ENCODE measurements around the gene ADAMTS6.

ADAMTS6 gene

GRCh38 chr5:65320250-65320649 is 161.5 kb downstream of the ADAMTS6 start:
- no peak for TF ChIP-seq CTCF (IDR thresholded peaks at IDR 0.05; ENCODE audit: low read depth, low read length, missing control alignments)
- in situ Hi-C loops (cut with HindIII; ENCODE audit: low pct_ligation_motif_present, low sequenced_read_pairs): no loop called here
- Histone ChIP-seq H3K4me3 (ENCODE audit: low read depth, low read length) (no peak overlapping the region), H3K27me3 (replicated peaks) (no peaks in the 10 kb centered on the region), H3K36me3 (replicated peaks) (peaks cover 4% of the 10 kb centered on the region), H3K27ac (no peak overlapping the region)
- DNase-seq: no peak

DNA sequence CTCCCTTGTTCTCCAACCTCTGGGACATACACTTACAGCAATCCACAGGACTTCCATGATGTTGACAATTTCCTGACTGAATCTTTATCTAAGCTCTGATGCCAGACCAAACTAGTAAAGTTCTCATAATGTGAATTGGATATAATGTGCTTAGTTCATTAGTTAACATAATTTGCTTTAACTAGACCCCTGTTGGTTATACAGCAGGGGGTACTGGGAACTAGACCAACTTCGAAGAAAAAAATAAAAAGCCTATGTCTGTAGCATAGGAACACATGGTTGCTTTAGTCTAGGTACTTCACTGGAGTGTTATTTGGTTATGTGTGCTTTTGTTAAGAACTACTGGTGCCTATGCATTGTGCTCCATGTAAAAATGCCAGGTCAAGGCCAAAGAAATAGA is 173.8 kb downstream of the ADAMTS6 start:
- TF ChIP-seq CTCF (IDR thresholded peaks at IDR 0.05; ENCODE audit: low read depth, low read length, missing control alignments): no peak
- H3K36me3 ChIP-seq (replicated peaks): no peaks in the 10 kb centered on the region
- in situ Hi-C loops (cut with HindIII; ENCODE audit: low pct_ligation_motif_present, low sequenced_read_pairs): no loop called here
- no peak overlapping the region for H3K27ac ChIP-seq
- no peak overlapping the region for H3K4me3 ChIP-seq (ENCODE audit: low read depth, low read length)
- no peaks in the 10 kb centered on the region for H3K27me3 ChIP-seq (replicated peaks)
- no peak for DNase-seq

DNA sequence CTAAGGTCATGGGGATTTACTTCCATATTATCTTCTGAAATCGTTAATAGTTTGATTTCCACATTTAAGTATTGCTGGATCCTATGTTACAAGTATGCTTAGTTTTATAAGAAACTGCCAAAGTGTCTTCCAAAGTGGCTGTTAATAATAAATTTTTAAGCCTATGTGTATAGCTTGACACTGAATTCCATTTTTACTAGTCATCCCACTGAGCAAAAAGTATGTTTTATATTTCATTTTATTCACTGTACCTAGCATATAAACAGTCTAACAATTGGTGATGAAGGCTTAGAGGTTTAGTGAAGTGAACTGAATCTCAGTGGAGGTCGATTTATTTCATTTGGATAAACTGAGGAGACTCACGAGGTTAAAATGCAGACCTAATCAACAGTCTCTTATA is 174.6 kb downstream of the ADAMTS6 start:
- TF ChIP-seq CTCF (IDR thresholded peaks at IDR 0.05; ENCODE audit: low read depth, low read length, missing control alignments): no peak
- no peak overlapping the region for H3K27ac ChIP-seq
- H3K4me3 ChIP-seq (ENCODE audit: low read depth, low read length): no peak overlapping the region
- no peaks in the 10 kb centered on the region for H3K36me3 ChIP-seq (replicated peaks)
- no peak for DNase-seq
- H3K27me3 ChIP-seq (replicated peaks): no peaks in the 10 kb centered on the region
- in situ Hi-C loops (cut with HindIII; ENCODE audit: low pct_ligation_motif_present, low sequenced_read_pairs): no loop called here

- Histone ChIP-seq H3K27me3 (replicated peaks) (no peaks in the 10 kb centered on the region), H3K27ac (no peak overlapping the region), H3K4me3 (ENCODE audit: low read depth, low read length) (no peak overlapping the region), H3K36me3 (replicated peaks) (no peaks in the 10 kb centered on the region)
- in situ Hi-C loops (cut with HindIII; ENCODE audit: low pct_ligation_motif_present, low sequenced_read_pairs): no loop called here
- peak; percentile 56 for DNase-seq
- no peak for TF ChIP-seq CTCF (IDR thresholded peaks at IDR 0.05; ENCODE audit: low read depth, low read length, missing control alignments)
Observed at GRCh38 chr5:65305913-65306312, 175.8 kb downstream of the ADAMTS6 start.

- H3K4me3 ChIP-seq (ENCODE audit: low read depth, low read length): no peak overlapping the region
- no peak for TF ChIP-seq CTCF (IDR thresholded peaks at IDR 0.05; ENCODE audit: low read depth, low read length, missing control alignments)
- DNase-seq: peak; percentile 85
- no peaks in the 10 kb centered on the region for H3K27me3 ChIP-seq (replicated peaks)
- peak overlapping the region; percentile 18 for H3K27ac ChIP-seq
- H3K36me3 ChIP-seq (replicated peaks): no peaks in the 10 kb centered on the region
- in situ Hi-C loops (cut with HindIII; ENCODE audit: low pct_ligation_motif_present, low sequenced_read_pairs): no loop called here
Observed at GRCh38 chr5:65299861-65300260, 181.9 kb downstream of the ADAMTS6 start.

GRCh38 chr5:65296067-65296466 is 185.7 kb downstream of the ADAMTS6 start:
- in situ Hi-C loops (cut with HindIII; ENCODE audit: low pct_ligation_motif_present, low sequenced_read_pairs): no loop called here
- no peaks in the 10 kb centered on the region for H3K27me3 ChIP-seq (replicated peaks)
- no peak overlapping the region for H3K27ac ChIP-seq
- no peaks in the 10 kb centered on the region for H3K36me3 ChIP-seq (replicated peaks)
- no peak for TF ChIP-seq CTCF (IDR thresholded peaks at IDR 0.05; ENCODE audit: low read depth, low read length, missing control alignments)
- DNase-seq: no peak
- no peak overlapping the region for H3K4me3 ChIP-seq (ENCODE audit: low read depth, low read length)

All from brain microvascular endothelial cell (primary cell).